HG02798 (cell line): Measurements from ENCODE around the gene SLC38A1.
"Not testable (repeated sequence)": the region's sequence is repeated elsewhere in the genome, so short reads cannot be mapped to it uniquely, and the experiment has no call there.

Experiments used
- ATAC-seq: cut with Tn5 transposase; IDR thresholded peaks from one replicate; pipeline ENCODE4 v1.9.1; 2021; ENCODE audit warnings: mild to moderate bottlenecking; ENCODE audit not compliant: unreplicated experiment, poor library complexity

The SLC38A1 gene

GRCh38 chr12:46209914-46210872, 58.6 kb downstream of the SLC38A1 start:
- ATAC-seq = peak; percentile 68

- no peak for ATAC-seq
Measured at GRCh38 chr12:46209170-46209569, 59.7 kb downstream of the SLC38A1 start.

- ATAC-seq = no peak
Measured at GRCh38 chr12:46208370-46208769, 60.5 kb downstream of the SLC38A1 start.

- ATAC-seq = no peak
Measured at GRCh38 chr12:46207644-46208043, 61.2 kb downstream of the SLC38A1 start.

GRCh38 chr12:46206471-46206870, 62.4 kb downstream of the SLC38A1 start:
- ATAC-seq = no peak

- no peak for ATAC-seq
Measured at GRCh38 chr12:46205294-46205693, 63.5 kb downstream of the SLC38A1 start.

GRCh38 chr12:46201284-46201789, 67.5 kb downstream of the SLC38A1 start:
- no peak for ATAC-seq

GRCh38 chr12:46200551-46200950, 68.3 kb downstream of the SLC38A1 start:
- no peak for ATAC-seq

GRCh38 chr12:46198913-46199312, 69.9 kb downstream of the SLC38A1 start:
- no peak for ATAC-seq

GRCh38 chr12:46197883-46198282, 71.0 kb downstream of the SLC38A1 start:
- no peak for ATAC-seq

GRCh38 chr12:46190533-46190932, 78.3 kb downstream of the SLC38A1 start:
- not testable (repeated sequence) for ATAC-seq

- no peak for ATAC-seq
Measured at GRCh38 chr12:46188170-46188569, 80.7 kb downstream of the SLC38A1 start.

- no peak for ATAC-seq
Measured at GRCh38 chr12:46187023-46187422, 81.8 kb downstream of the SLC38A1 start.

GRCh38 chr12:46186088-46186487, 82.8 kb downstream of the SLC38A1 start:
- no peak for ATAC-seq

GRCh38 chr12:46185686-46186085, 83.2 kb downstream of the SLC38A1 start:
- no peak for ATAC-seq

- no peak for ATAC-seq
Measured at GRCh38 chr12:46184798-46185595, 83.8 kb downstream of the SLC38A1 start.

GRCh38 chr12:46183112-46183511, 85.7 kb downstream of the SLC38A1 start:
- ATAC-seq = no peak

GRCh38 chr12:46181465-46181864, 87.4 kb downstream of the SLC38A1 start:
- no peak for ATAC-seq

- ATAC-seq = peak; percentile 61
Measured at GRCh38 chr12:46179693-46180452, 89.0 kb downstream of the SLC38A1 start.
